HG03342 (cell line): ENCODE data around the gene COMP.
"Not testable (repeated sequence)": the region's sequence is repeated elsewhere in the genome, so short reads cannot be mapped to it uniquely, and the experiment has no call there.

Experiments used
- ATAC-seq: cut with Tn5 transposase; IDR thresholded peaks from one replicate; pipeline ENCODE4 v1.9.1; 2021; ENCODE audit warnings: mild to moderate bottlenecking, moderate library complexity; ENCODE audit not compliant: unreplicated experiment

The COMP gene

GRCh38 chr19:18749362-18750231, 41.5 kb downstream of the COMP start:
- ATAC-seq: no peak

GRCh38 chr19:18746401-18747325, 44.4 kb downstream of the COMP start:
- no peak for ATAC-seq

- no peak for ATAC-seq
Observed at GRCh38 chr19:18745931-18746330, 45.2 kb downstream of the COMP start.

GRCh38 chr19:18745012-18745735, 45.9 kb downstream of the COMP start:
- ATAC-seq: no peak

GRCh38 chr19:18743784-18744418, 47.2 kb downstream of the COMP start:
- no peak for ATAC-seq

- ATAC-seq: no peak
Observed at GRCh38 chr19:18742838-18743783, 48.0 kb downstream of the COMP start.

GRCh38 chr19:18742324-18742723, 48.8 kb downstream of the COMP start:
- ATAC-seq: no peak

GRCh38 chr19:18741124-18742121, 49.7 kb downstream of the COMP start:
- ATAC-seq: no peak

GRCh38 chr19:18738961-18739690, 52.0 kb downstream of the COMP start:
- ATAC-seq: no peak

- ATAC-seq: no peak
Observed at GRCh38 chr19:18737954-18738351, 53.2 kb downstream of the COMP start.

GRCh38 chr19:18737337-18737953, 53.7 kb downstream of the COMP start:
- no peak for ATAC-seq

GRCh38 chr19:18736415-18737336, 54.4 kb downstream of the COMP start:
- ATAC-seq: no peak

- no peak for ATAC-seq
Observed at GRCh38 chr19:18735752-18736151, 55.4 kb downstream of the COMP start.

GRCh38 chr19:18735324-18735723, 55.8 kb downstream of the COMP start:
- no peak for ATAC-seq

- not testable (repeated sequence) for ATAC-seq
Observed at GRCh38 chr19:18733762-18734332, 57.3 kb downstream of the COMP start.

GRCh38 chr19:18733196-18733647, 57.9 kb downstream of the COMP start:
- ATAC-seq: no peak
